ENCODE data around the gene ARID4A.

The ARID4A gene

GRCh38 chr14:58305730-58306129 is 7.4 kb downstream of the ARID4A start:
- Histone ChIP-seq H3K27me3 (replicated peaks) (no peaks in the 10 kb centered on the region), H3K36me3 (replicated peaks) (peaks cover 3% of the 10 kb centered on the region), H3K4me3 (ENCODE audit: low read depth, low read length) (no peak overlapping the region), H3K27ac (no peak overlapping the region)
- in situ Hi-C loops (cut with HindIII; ENCODE audit: low pct_ligation_motif_present, low sequenced_read_pairs): no loop called here
- DNase-seq: no peak
- no peak for TF ChIP-seq CTCF (IDR thresholded peaks at IDR 0.05; ENCODE audit: low read depth, low read length, missing control alignments)

GRCh38 chr14:58307597-58308316 is 9.4 kb downstream of the ARID4A start:
- Histone ChIP-seq H3K27me3 (replicated peaks) (no peaks in the 10 kb centered on the region), H3K27ac (no peak overlapping the region), H3K4me3 (ENCODE audit: low read depth, low read length) (no peak overlapping the region), H3K36me3 (replicated peaks) (peaks cover 3% of the 10 kb centered on the region)
- no peak for TF ChIP-seq CTCF (IDR thresholded peaks at IDR 0.05; ENCODE audit: low read depth, low read length, missing control alignments)
- no peak for DNase-seq
- in situ Hi-C loops (cut with HindIII; ENCODE audit: low pct_ligation_motif_present, low sequenced_read_pairs): no loop called here

- Histone ChIP-seq H3K27me3 (replicated peaks) (no peaks in the 10 kb centered on the region), H3K36me3 (replicated peaks) (no peaks in the 10 kb centered on the region), H3K27ac (no peak overlapping the region), H3K4me3 (ENCODE audit: low read depth, low read length) (no peak overlapping the region)
- in situ Hi-C loops (cut with HindIII; ENCODE audit: low pct_ligation_motif_present, low sequenced_read_pairs): no loop called here
- DNase-seq: no peak
- no peak for TF ChIP-seq CTCF (IDR thresholded peaks at IDR 0.05; ENCODE audit: low read depth, low read length, missing control alignments)
These were observed 10.7 kb downstream of the ARID4A start for GRCh38 chr14:58309086-58309485.

GRCh38 chr14:58313699-58314098 is 15.3 kb downstream of the ARID4A start:
- TF ChIP-seq CTCF (IDR thresholded peaks at IDR 0.05; ENCODE audit: low read depth, low read length, missing control alignments): no peak
- Histone ChIP-seq H3K27me3 (replicated peaks) (no peaks in the 10 kb centered on the region), H3K27ac (no peak overlapping the region), H3K4me3 (ENCODE audit: low read depth, low read length) (no peak overlapping the region), H3K36me3 (replicated peaks) (peaks cover 3% of the 10 kb centered on the region)
- in situ Hi-C loops (cut with HindIII; ENCODE audit: low pct_ligation_motif_present, low sequenced_read_pairs): no loop called here
- DNase-seq: no peak

- Histone ChIP-seq H3K36me3 (replicated peaks) (peaks cover 3% of the 10 kb centered on the region), H3K27ac (no peak overlapping the region), H3K27me3 (replicated peaks) (no peaks in the 10 kb centered on the region), H3K4me3 (ENCODE audit: low read depth, low read length) (no peak overlapping the region)
- in situ Hi-C loops (cut with HindIII; ENCODE audit: low pct_ligation_motif_present, low sequenced_read_pairs): no loop called here
- DNase-seq: no peak
- TF ChIP-seq CTCF (IDR thresholded peaks at IDR 0.05; ENCODE audit: low read depth, low read length, missing control alignments): no peak
These were observed 17.3 kb downstream of the ARID4A start for GRCh38 chr14:58315606-58316005.

GRCh38 chr14:58327019-58327418 is 28.7 kb downstream of the ARID4A start:
- in situ Hi-C loops (cut with HindIII; ENCODE audit: low pct_ligation_motif_present, low sequenced_read_pairs): no loop called here
- no peak for DNase-seq
- no peak for TF ChIP-seq CTCF (IDR thresholded peaks at IDR 0.05; ENCODE audit: low read depth, low read length, missing control alignments)
- no peak overlapping the region for H3K27ac ChIP-seq
- no peaks in the 10 kb centered on the region for H3K27me3 ChIP-seq (replicated peaks)
- no peak overlapping the region for H3K4me3 ChIP-seq (ENCODE audit: low read depth, low read length)
- H3K36me3 ChIP-seq (replicated peaks): peaks cover 26% of the 10 kb centered on the region

Measured in brain microvascular endothelial cell (primary cell).